Esophagus muscularis mucosa (tissue), 2 donors: ENCODE measurements around the gene VCX3B.

Source experiments
- EP300 ChIP-seq: sonication (generic); formaldehyde crosslinking; IDR thresholded peaks from one replicate; pipeline ENCODE4 v1.6.1; 2017; ENCODE audit warnings: antibody characterized with exemption
- POLR2A ChIP-seq: fragments of 450-650 bp; IDR thresholded peaks from one replicate; pipeline ENCODE4 v1.6.1; 2017; ENCODE audit warnings: antibody characterized with exemption, moderate library complexity, mild to moderate bottlenecking, low read depth

DNA sequence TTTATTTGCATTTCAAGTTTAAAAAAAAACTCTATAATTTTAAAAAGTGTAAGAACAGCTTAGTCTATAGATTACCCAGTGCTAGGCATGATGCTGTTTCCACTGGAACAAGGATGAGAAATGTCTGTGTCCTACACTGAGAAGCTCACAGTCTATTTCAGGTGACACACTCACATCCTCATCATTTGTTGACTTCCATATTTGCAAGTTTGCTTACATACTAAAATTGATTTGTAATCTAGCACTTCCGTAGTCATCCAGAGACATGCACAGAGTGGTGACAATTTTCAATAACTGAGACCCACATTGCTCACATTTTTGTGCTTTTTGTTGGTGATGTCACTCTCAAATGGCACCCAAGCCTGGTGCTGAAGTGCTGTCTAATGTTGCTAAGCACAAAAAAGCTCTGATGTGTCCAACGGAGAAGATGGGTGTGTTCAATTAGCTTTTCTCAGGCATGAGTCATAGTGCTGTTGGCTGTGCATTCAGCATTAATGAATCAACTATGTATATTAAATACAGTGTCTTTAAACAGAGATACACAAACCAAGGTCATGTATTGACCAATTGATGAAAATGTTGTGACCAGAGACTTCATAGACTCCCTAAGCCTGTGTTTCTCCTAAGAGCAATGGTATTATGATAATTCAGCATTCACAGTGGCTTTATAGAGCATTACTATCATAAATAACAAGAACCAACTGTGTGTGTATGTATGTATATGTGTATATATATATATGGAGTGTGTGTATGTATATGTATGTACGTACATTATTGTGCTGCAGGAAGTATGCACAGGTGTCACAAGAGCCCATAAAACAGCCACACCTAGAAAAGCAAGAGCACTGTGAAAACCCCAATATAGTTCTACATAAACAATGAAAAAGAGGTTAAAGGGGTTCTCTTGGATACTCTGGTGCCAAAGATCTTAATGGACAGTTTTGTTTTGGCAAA lies 31.2 kb upstream of the VCX3B start:
- TF ChIP-seq EP300 (no peak), POLR2A (no peak)
